Suprapubic skin (tissue), 4 donors: ENCODE data around the gene FRY. TPM values are rescaled to one million over a fixed set of nuclear protein-coding genes. Genes with fewer than 3 reads are reported as not detected.

Experiments used
- DNase-seq, 2 donors: peaks; one replicate each; pipeline ENCODE4 v3.0.0-alpha.2; 2019; ENCODE audit warnings: low spot score in 2 of 2
- H3K27ac ChIP-seq: fragments of 200-600 bp; sonication (generic); one replicate; pipeline ENCODE4 v1.5.1; 2019
- H3K27me3 ChIP-seq: fragments of 200-600 bp; sonication (generic); one replicate; pipeline ENCODE4 v1.5.1; 2019
- H3K36me3 ChIP-seq: fragments of 200-600 bp; sonication (generic); one replicate; pipeline ENCODE4 v1.5.1; 2019
- H3K4me1 ChIP-seq: fragments of 200-600 bp; sonication (generic); one replicate; pipeline ENCODE4 v1.5.1; 2019
- H3K4me3 ChIP-seq: fragments of 200-600 bp; sonication (generic); one replicate; pipeline ENCODE4 v1.5.1; 2019; ENCODE audit warnings: mild to moderate bottlenecking
- H3K9me3 ChIP-seq: fragments of 200-600 bp; sonication (generic); one replicate; pipeline ENCODE4 v1.5.1; 2019
- EP300 ChIP-seq: sonication (generic); formaldehyde crosslinking; IDR thresholded peaks from one replicate; pipeline ENCODE4 v1.6.1; 2017; ENCODE audit warnings: antibody characterized with exemption
- POLR2A ChIP-seq, 2 donors: fragments of 450-650 bp; IDR thresholded peaks; one replicate each; pipeline ENCODE4 v1.6.1; 2017; ENCODE audit warnings: antibody characterized with exemption in 2 of 2, mild to moderate bottlenecking in 2 of 2, moderate library complexity in 2 of 2
- POLR2AphosphoS5 ChIP-seq, 3 donors: sonication (generic); formaldehyde crosslinking; IDR thresholded peaks; one replicate each; pipeline ENCODE4 v1.6.1; 2017; ENCODE audit warnings: antibody characterized with exemption in 3 of 3
- WGBS: methylation state at CpG from one replicate; pipeline ENCODE4 v1.1.5; 2018; 5-methylcytosine and 5-hydroxymethylcytosine counted together
- total RNA-seq, 4 donors: library from RNA; depleted of rRNA; stranded (reverse); fragments of >200 nt; gene quantifications; one replicate each; pipeline ENCODE4 v1.1.0, GENCODE V29; 2016
- TF ChIP-seq, protein P1 (sequence below), 2 donors: fragments of 200-600 bp in 1 of 2; fragments of 450-650 bp in 1 of 2; sonication (generic) in 1 of 2; IDR thresholded peaks; one replicate each; pipeline ENCODE4 v1.5.1; 2016 to 2019; ENCODE audit warnings: antibody characterized with exemption in 2 of 2, mild to moderate bottlenecking in 1 of 2, moderate library complexity in 1 of 2

Gene FRY
- total RNA-seq, 4 donors from 2014 or later: 22.5 to 39.6 (median 26.8) TPM

DNA sequence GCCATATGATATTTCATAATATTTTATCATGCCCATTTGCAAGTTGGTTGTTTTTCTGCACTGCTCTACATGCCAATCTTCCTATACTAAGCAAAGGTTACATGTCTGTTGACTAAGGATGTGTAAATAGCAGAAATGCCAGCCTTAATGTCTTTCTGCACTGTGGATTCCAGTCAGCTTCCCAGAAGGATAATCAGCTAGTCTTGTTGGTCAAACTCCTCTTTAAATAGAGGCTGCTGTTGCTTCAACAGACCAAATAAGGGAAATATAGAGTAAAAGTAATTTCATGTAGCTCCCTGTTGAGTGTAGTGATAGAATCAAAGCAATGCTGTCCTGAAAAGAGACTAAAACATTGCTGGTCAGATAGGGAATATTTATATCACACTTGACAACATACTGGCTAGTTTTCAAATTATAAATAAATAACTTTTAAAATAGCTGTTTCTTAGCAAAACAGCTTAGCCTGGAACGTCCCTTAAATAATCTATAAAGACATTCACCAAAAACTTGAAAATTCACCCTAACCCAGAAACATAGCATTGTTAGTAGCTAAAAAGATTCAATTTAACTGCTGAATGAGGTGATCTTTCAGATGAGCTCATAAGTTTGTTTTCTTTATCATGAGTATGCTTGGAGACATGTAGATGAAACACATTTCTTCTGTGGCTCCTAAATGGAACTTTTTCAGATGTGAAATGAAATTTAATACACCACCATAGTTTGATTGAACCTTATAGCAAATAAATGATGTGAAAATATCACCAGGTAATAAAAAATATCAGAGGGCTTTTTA, 56.6 kb downstream of the FRY start:
- 81% methylated on average over 1 of the region's 1 CpG for WGBS
- Histone ChIP-seq H3K27ac (no peak overlapping the region), H3K36me3 (no peaks in the 10 kb centered on the region), H3K9me3 (no peaks in the 10 kb centered on the region), H3K27me3 (no peaks in the 10 kb centered on the region), H3K4me1 (peaks cover 3% of the 10 kb centered on the region), H3K4me3 (no peak overlapping the region)
- no peak for DNase-seq
- TF ChIP-seq EP300 (no peak), POLR2A (IDR thresholded peaks at IDR 0.05) (no peak), POLR2AphosphoS5 (IDR thresholded peaks at IDR 0.05) (no peak)
- TF ChIP-seq, protein P1, sequence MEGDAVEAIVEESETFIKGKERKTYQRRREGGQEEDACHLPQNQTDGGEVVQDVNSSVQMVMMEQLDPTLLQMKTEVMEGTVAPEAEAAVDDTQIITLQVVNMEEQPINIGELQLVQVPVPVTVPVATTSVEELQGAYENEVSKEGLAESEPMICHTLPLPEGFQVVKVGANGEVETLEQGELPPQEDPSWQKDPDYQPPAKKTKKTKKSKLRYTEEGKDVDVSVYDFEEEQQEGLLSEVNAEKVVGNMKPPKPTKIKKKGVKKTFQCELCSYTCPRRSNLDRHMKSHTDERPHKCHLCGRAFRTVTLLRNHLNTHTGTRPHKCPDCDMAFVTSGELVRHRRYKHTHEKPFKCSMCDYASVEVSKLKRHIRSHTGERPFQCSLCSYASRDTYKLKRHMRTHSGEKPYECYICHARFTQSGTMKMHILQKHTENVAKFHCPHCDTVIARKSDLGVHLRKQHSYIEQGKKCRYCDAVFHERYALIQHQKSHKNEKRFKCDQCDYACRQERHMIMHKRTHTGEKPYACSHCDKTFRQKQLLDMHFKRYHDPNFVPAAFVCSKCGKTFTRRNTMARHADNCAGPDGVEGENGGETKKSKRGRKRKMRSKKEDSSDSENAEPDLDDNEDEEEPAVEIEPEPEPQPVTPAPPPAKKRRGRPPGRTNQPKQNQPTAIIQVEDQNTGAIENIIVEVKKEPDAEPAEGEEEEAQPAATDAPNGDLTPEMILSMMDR (IDR thresholded peaks at IDR 0.05): no peak

DNA sequence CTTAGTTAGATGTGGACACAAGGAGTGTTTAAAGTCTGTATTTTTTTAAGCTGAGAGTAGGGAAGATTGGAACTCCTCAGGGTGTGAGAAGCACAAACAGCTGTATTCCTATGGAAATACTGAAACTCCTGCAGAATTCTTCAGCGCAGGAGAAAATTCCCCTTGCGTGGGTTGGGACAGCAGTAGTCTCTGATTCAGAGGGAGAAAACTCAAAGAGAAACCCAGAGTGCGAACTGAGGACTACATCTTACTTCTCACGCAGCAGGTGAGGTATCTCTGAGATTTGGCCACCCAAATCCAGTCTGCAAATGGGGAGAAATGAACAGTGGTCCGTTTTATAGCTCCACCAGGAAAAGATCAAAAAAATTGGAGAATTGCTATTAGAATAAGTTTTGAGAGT, 60.9 kb downstream of the FRY start:
- TF ChIP-seq, protein P1 (IDR thresholded peaks at IDR 0.05): no peak
- TF ChIP-seq EP300 (no peak), POLR2AphosphoS5 (IDR thresholded peaks at IDR 0.05) (no peak)
- no peak for DNase-seq
- Histone ChIP-seq H3K4me1 (no peaks in the 10 kb centered on the region), H3K36me3 (no peaks in the 10 kb centered on the region), H3K4me3 (no peak overlapping the region), H3K27ac (no peak overlapping the region), H3K27me3 (no peaks in the 10 kb centered on the region), H3K9me3 (no peaks in the 10 kb centered on the region)
- 83% methylated on average over 5 of the region's 5 CpGs for WGBS

DNA sequence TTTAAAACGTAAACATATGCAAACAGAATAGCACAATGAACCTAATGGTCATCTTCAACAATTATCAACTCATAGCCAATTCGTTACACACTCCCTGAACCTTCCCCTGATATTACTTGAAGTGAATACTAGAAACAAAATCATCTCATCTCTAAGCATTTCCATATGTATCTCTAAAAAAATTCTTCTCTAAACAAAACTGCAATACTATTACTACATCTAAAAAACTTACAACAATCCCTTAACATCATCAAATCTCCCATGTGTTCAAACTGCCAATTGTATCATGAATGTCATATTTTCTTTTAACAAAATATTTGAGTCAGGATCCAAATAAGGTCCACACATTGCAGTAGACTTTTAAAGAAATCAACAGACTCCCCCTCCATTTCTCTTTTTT, 61.4 kb downstream of the FRY start:
- DNase-seq: no peak
- H3K27ac ChIP-seq: no peak overlapping the region
- H3K27me3 ChIP-seq: no peaks in the 10 kb centered on the region
- no peak overlapping the region for H3K4me3 ChIP-seq
- 81% methylated on average over 2 of the region's 2 CpGs for WGBS
- no peaks in the 10 kb centered on the region for H3K4me1 ChIP-seq
- TF ChIP-seq POLR2A (IDR thresholded peaks at IDR 0.05): no peak
- TF ChIP-seq, protein P1 (IDR thresholded peaks at IDR 0.05): no peak
- TF ChIP-seq EP300: no peak
- no peak for TF ChIP-seq POLR2AphosphoS5 (IDR thresholded peaks at IDR 0.05)
- no peaks in the 10 kb centered on the region for H3K9me3 ChIP-seq
- H3K36me3 ChIP-seq: no peaks in the 10 kb centered on the region

DNA sequence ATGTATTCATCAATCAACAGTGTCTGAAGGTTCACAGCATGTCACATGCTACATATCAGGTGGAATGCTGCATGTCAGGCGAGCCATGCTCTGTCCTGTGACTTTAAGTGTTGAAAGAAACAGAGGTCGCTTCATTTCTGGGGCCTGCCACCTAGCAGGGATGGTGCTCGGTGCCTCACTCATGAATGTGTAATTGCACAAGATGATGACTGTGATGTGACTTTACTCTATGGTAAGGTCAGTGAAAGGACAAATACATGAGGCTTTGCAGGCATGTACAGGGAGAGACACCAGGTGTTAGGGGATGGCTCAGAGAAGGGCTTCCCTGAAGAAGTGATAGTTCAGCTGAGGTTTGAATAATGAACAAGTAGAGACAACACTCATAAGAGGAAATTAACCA, 66.7 kb downstream of the FRY start:
- H3K36me3 ChIP-seq: peaks cover 6% of the 10 kb centered on the region
- H3K9me3 ChIP-seq: no peaks in the 10 kb centered on the region
- TF ChIP-seq POLR2A (IDR thresholded peaks at IDR 0.05) (no peak), POLR2AphosphoS5 (IDR thresholded peaks at IDR 0.05) (no peak)
- TF ChIP-seq, protein P1 (IDR thresholded peaks at IDR 0.05): no peak
- 92% methylated on average over 3 of the region's 3 CpGs for WGBS
- H3K4me1 ChIP-seq: no peaks in the 10 kb centered on the region
- DNase-seq: no peak
- H3K4me3 ChIP-seq: no peak overlapping the region
- H3K27ac ChIP-seq: no peak overlapping the region
- no peaks in the 10 kb centered on the region for H3K27me3 ChIP-seq

DNA sequence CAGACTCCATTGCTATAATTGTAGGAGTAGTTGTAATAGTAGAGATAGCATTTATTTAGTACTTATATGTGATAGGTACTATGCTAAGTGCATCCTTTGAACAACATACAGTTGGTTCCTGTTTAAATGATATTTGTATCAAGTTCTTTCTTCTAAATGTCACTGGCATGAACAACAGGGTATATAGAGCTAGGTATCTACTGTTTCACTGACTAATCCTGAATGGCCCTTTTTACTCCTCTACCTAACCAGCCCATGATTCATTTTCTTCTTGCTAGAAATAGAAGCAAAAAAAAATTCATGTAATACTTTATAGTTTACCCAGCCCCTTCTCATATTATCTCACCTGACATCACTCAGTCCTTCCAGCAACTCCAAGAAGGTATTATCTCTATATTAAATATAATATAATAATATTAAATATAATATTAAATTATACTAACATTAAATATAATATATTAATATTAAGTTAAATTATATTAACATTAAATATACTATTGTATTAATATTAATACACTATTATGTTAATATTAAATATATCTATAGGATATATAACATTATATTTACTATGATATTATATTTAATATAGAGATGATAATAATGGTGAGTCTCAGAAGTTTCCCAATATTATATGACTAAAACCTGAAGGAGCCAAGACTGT, 74.2 kb downstream of the FRY start:
- peaks cover 6% of the 10 kb centered on the region for H3K36me3 ChIP-seq
- peaks cover 3% of the 10 kb centered on the region for H3K4me1 ChIP-seq
- no peaks in the 10 kb centered on the region for H3K9me3 ChIP-seq
- no peaks in the 10 kb centered on the region for H3K27me3 ChIP-seq
- TF ChIP-seq POLR2A (IDR thresholded peaks at IDR 0.05) (no peak), POLR2AphosphoS5 (IDR thresholded peaks at IDR 0.05) (no peak), EP300 (no peak)
- TF ChIP-seq, protein P1 (IDR thresholded peaks at IDR 0.05): no peak
- H3K27ac ChIP-seq: no peak overlapping the region
- DNase-seq: no peak
- H3K4me3 ChIP-seq: no peak overlapping the region
